Thoracic aorta (tissue), 2 donors: ENCODE measurements around the gene MUSTN1. TPM values are rescaled to one million over a fixed set of nuclear protein-coding genes. Genes with fewer than 3 reads are reported as not detected.

Experiments used
- ATAC-seq: fragments of 150-250 bp; one replicate; pipeline ENCODE4 v1.8.0; 2017; ENCODE audit warnings: low read depth; ENCODE audit not compliant: insufficient number of reproducible peaks, low FRiP score
- DNase-seq: peaks from one replicate; pipeline ENCODE4 v3.0.0-alpha.2; 2020; ENCODE audit warnings: low spot score
- H3K27ac ChIP-seq, 2 donors: fragments of 200-600 bp; sonication (generic); 1 replicate in 1 of 2; 2 replicates in 1 of 2; pipeline ENCODE4 v1.5.1; 2016; ENCODE audit warnings: mild to moderate bottlenecking in 2 of 2, moderate library complexity in 2 of 2
- H3K27me3 ChIP-seq: fragments of 200-600 bp; sonication (generic); replicated peaks from 2 replicates; pipeline ENCODE4 v1.6.0; 2016; ENCODE audit warnings: mild to moderate bottlenecking; ENCODE audit not compliant: insufficient read depth
- H3K36me3 ChIP-seq: fragments of 200-600 bp; sonication (generic); one replicate; pipeline ENCODE4 v1.5.1; 2016
- H3K4me1 ChIP-seq, 2 donors: fragments of 200-600 bp; sonication (generic); 1 replicate in 1 of 2; 2 replicates in 1 of 2; pipeline versions ENCODE4 v1.5.1 to v1.6.0; 2016; ENCODE audit warnings: low read depth in 2 of 2, mild to moderate bottlenecking in 1 of 2; ENCODE audit not compliant: control insufficient read depth in 1 of 2
- H3K4me3 ChIP-seq: fragments of 200-600 bp; sonication (generic); 2 replicates; pipeline ENCODE4 v1.5.1; 2016; ENCODE audit warnings: mild to moderate bottlenecking
- H3K9me3 ChIP-seq: fragments of 200-600 bp; sonication (generic); 2 replicates; pipeline ENCODE4 v1.5.1; 2016
- CTCF ChIP-seq: fragments of 200-600 bp; sonication (generic); IDR thresholded peaks from one replicate; pipeline ENCODE4 v1.5.1; 2019; ENCODE audit warnings: antibody characterized with exemption
- total RNA-seq, 2 donors: library from RNA; depleted of rRNA; stranded (reverse); fragments of >200 nt; gene quantifications; one replicate each; pipeline versions ENCODE4 v1.1.0 to v1.2.3, GENCODE V29; 2016

Gene MUSTN1
- total RNA-seq, 2 donors from 2014 or later = 21.0 to 33.8 TPM

DNA sequence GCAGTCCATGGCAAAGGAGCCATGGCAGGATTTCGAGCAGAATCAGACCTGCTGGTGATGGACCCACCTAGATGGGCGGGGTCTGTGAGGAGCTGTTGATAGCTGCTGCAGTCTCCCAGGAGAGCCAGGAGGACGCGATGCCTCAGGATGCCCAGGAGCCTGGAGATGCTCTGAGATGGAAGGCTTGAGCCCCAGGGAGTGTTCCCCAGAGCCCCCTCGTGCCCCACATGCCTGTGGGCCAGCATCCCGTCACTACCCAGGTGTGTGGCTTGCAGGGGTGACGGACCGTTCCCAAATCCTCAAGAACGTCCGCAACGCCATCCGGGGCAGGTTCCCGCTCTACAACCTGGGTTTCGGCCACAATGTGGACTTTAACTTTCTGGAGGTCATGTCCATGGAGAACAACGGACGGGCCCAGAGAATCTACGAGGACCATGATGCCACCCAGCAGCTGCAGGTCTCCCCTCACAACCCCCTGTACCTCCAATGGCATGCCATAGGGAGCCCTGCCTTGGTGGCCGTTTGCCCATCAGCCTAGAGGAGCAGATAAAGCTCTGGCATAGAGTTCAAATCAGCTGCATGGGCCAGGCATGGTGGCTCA, 50.7 kb downstream of the MUSTN1 start:
- DNase-seq = no peak
- Histone ChIP-seq H3K9me3 (no peaks in the 10 kb centered on the region), H3K36me3 (no peaks in the 10 kb centered on the region), H3K27ac (no peak overlapping the region), H3K4me3 (no peak overlapping the region), H3K27me3 (no peaks in the 10 kb centered on the region), H3K4me1 (no peaks in the 10 kb centered on the region)
- TF ChIP-seq CTCF = no peak
- no peak for ATAC-seq

- Histone ChIP-seq H3K4me1 (no peaks in the 10 kb centered on the region), H3K27me3 (no peaks in the 10 kb centered on the region), H3K9me3 (no peaks in the 10 kb centered on the region), H3K36me3 (no peaks in the 10 kb centered on the region), H3K4me3 (no peak overlapping the region), H3K27ac (no peak overlapping the region)
- ATAC-seq = no peak
- TF ChIP-seq CTCF = no peak
- DNase-seq = no peak
Observed at GRCh38 chr3:52783211-52783555, 51.6 kb downstream of the MUSTN1 start.

Other genes starting within 250 kb of the MUSTN1 start
- 10 to 100 TPM; 84.5 to 87.2 TPM for gene PBRM1, start 149.1 kb downstream of the MUSTN1 start, total RNA-seq
- gene GNL3, start 149.0 kb downstream of the MUSTN1 start, total RNA-seq = 100 to 1,000 TPM in 1 of 2 donors, 10 to 100 TPM in 1; 38.2 to 136 TPM
- gene GLT8D1, start 129.2 kb downstream of the MUSTN1 start, total RNA-seq = 10 to 100 TPM; 54.4 to 64.6 TPM
- 100 to 1,000 TPM in 1 of 2 donors, 10 to 100 TPM in 1; 99.9 to 133 TPM for gene SPCS1, start 128.9 kb downstream of the MUSTN1 start, total RNA-seq
- 10 to 100 TPM; 17.5 to 24.4 TPM for gene NEK4, start 64.1 kb downstream of the MUSTN1 start, total RNA-seq
- gene ITIH1, start 57.4 kb downstream of the MUSTN1 start, total RNA-seq = not detected
- gene ITIH3, start 40.2 kb downstream of the MUSTN1 start, total RNA-seq = 10 to 100 TPM in 1 of 2 donors, 1 to 10 TPM in 1; 2.6 to 14.2 TPM
- 10 to 100 TPM; 50.6 to 51.4 TPM for gene ITIH4, start 4.3 kb downstream of the MUSTN1 start, total RNA-seq
- 10 to 100 TPM; 45.2 to 75.1 TPM for gene STIMATE, start 62.5 kb upstream of the MUSTN1 start, total RNA-seq
- 10 to 100 TPM in 1 of 2 donors, 1 to 10 TPM in 1; 7.4 to 13.5 TPM for gene SFMBT1, start 211.1 kb upstream of the MUSTN1 start, total RNA-seq